ENCODE data around the gene LEFTY1.

Gene LEFTY1

DNA sequence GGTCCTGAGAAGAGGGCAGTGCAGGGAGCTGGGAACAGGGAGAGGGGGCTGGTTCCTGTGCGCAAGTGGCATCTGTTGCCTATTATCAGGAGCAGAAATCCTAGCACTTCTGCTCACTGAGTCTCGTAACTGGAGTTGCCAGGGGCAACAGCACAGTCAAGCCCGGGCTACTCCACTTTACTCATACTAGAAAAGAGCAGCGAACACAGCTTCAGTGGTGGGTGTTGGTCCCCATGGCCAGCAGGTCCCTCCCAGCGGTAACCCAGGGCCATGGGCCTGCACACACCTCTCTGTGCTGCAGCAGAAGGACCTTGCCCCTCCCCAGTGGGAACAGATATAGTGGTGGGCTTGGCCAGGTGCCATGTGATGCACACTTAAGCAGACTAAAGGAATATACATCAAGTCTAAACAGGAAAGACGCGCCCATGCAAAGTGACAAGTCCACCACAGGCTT, 26.6 kb upstream of the LEFTY1 start:
- DNase-seq (ENCODE audit: low spot score) = no peak

DNA sequence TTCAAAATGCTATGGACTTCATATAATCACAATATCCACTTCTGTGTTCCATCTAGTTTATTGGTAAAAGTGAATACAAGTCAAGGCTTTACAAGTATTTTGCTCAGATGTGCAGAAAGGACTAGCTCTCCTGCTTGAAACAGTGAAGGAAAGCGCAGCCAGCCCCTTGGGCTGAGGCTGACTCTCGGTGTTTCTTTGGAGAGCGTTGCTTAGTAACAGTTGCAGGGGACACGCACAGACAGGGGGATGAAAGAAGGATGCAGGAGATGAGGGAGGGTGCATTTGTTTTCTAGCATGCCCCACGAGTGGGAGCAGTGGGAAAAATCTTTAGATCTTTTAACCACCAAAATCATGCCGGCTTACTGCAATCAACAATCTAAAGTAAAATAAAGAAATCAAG, 26.0 kb upstream of the LEFTY1 start:
- DNase-seq (ENCODE audit: low spot score) = no peak

- no peak for DNase-seq (ENCODE audit: low spot score)
Measured at GRCh38 chr1:225914391-225914790, 25.4 kb upstream of the LEFTY1 start.

- DNase-seq (ENCODE audit: low spot score) = peak; percentile 80
Measured at GRCh38 chr1:225911191-225912130, 22.5 kb upstream of the LEFTY1 start.

- no peak for DNase-seq (ENCODE audit: low spot score)
Measured at GRCh38 chr1:225909477-225909876, 20.5 kb upstream of the LEFTY1 start.

DNA sequence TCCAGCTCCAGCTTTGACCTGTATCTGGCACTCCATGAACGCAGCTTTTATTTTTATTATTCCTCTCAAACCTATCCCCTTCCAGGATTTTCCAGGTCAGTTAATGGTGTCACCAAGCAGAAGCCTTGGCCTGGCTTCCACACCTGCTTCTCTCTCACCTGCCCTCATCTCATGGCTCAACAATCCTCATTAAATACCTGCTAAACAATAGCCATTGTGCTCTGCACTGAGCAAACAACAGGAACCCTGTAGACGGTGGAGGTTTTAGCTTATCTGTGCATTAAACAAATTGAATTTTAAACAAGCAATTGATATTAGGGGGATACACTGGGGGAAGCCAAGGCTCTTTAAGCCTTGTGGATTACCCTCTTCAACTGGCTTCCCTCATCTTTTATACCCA, 19.8 kb upstream of the LEFTY1 start:
- no peak for DNase-seq (ENCODE audit: low spot score)

DNA sequence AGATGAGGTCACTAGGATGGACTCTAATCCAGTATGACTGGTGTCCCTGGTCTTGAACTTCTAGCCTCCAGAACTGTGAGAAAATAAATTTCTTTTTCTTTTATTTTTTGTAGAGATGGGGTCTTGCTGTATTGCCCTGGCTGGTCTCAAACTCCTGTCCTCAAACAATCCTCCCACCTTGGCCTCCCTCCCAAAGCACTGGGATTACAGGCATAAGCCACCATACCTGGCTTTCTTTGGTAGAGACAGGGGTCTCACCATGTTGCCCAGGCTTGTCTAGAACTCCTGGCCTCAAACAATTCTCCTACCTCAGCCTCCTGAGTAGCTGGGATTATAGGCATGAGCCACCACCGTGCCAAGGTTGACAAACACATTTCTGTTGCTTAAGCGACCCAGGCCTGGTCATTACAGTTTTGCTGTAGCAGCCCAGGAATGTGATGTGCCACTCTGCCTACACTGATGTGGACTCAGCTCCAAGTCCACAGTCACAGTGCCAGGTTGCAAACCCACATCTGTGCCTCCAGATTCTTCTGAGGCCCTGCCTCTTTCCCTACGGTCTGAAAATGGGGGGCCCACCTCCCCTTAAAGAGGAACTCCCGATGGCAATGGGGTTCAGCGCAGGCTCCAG, 19.2 kb upstream of the LEFTY1 start:
- DNase-seq (ENCODE audit: low spot score) = no peak

GRCh38 chr1:225907341-225907740, 18.4 kb upstream of the LEFTY1 start:
- DNase-seq (ENCODE audit: low spot score) = no peak

DNA sequence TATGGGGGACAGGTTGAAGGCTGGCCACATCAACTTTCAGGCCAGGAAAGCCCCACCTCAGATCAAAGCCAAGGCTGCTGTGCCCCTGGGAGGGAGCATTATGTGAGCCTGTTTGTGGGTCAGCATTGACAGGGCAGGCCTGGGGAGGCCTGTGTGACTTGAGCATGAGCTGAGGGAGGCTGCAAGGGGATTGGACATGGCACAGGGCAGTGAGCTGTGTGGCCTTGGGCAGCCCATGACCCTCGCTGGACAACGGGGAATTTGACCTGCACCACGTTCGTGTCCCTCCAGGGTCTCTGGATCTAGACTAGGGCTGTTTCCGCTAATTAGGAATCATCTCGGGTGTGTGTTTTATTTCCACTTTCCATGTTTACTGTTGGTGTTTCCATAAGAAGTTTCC, 17.5 kb upstream of the LEFTY1 start:
- no peak for DNase-seq (ENCODE audit: low spot score)

DNA sequence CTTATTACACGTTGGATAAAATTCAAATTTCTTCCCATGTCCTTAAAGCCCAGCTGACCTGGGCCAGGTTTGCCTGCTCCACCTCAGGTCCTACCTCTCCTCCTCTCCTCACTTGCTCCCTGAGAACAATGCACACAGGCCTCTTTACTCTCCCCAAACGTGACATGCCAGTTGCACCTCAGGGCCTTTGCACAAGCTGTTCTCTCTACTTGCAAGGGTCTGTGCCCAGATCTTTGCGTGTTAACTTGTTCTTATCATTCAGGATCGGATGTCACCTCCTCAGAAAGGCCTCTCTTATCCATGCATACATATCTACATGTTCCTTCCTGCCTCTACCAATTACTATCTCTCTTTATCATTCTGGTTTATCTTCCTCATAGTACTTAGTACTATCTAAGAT, 14.7 kb upstream of the LEFTY1 start:
- DNase-seq (ENCODE audit: low spot score) = no peak

GRCh38 chr1:225899044-225899925, 10.3 kb upstream of the LEFTY1 start:
- no peak for DNase-seq (ENCODE audit: low spot score)

DNA sequence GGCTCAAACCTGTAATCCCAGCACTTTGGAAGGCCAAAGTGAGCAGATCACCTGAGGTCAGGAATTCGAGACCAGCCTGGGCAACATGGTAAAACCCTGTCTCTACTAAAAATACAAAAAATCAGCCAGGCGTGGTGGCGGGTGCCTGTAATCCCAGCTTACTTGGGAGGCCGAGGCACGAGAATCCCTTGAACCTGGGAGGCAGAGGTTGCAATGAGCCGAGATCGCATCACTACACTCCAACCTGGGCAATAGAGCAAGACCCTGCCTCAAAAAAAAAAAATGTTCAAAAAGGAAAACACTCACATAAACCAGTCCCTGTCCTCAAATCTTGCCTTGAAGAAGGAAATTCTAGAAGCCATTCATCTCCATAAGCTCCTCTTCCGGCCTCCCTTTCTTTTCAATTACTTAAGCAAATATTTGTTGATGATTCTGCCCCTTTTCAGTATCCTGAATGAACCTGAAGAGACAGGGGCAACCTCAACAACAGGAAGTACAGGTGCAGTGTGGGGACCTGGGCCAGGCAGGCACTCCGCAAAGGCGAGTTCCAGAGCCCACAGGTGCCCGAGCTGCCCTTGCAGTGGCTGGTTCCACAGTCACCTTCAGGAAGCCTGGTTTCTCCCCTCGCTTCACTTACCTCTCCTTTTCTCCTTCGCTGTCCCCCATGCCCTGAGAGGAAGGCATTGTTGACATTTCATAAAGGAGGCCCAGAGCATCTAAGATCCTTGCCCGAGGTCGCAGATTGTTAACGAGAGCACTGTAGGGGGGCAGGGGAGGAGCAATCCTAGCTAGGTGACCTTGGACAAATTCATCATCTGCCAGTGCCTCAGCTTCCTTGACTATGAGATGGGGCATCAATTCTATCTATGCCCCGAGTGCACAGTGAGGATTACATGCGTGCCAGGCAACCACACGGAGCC, 8.9 kb upstream of the LEFTY1 start:
- DNase-seq (ENCODE audit: low spot score) = no peak

GRCh38 chr1:225896937-225897549, 8.1 kb upstream of the LEFTY1 start:
- peak; percentile 76 for DNase-seq (ENCODE audit: low spot score)

GRCh38 chr1:225896494-225896893, 7.5 kb upstream of the LEFTY1 start:
- DNase-seq (ENCODE audit: low spot score) = no peak

DNA sequence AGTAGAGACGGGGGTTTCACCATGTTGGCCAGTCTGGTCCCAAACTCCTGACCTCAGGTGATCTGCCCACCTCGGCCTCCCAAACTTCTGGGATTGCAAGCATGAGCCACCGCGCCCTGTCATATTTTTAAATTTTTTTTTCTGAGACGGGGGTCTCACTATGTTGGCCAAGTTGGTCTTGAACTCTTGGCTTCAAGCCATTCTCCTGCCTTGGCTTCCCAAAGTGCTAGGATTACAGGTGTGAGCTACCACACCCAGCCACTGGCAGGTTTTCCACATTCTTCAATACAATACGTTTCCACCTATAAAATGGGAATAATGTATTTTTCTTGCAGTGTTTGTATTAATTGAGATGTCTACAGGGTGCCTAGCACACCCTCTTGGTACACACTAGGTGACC, 3.4 kb upstream of the LEFTY1 start:
- no peak for DNase-seq (ENCODE audit: low spot score)

DNA sequence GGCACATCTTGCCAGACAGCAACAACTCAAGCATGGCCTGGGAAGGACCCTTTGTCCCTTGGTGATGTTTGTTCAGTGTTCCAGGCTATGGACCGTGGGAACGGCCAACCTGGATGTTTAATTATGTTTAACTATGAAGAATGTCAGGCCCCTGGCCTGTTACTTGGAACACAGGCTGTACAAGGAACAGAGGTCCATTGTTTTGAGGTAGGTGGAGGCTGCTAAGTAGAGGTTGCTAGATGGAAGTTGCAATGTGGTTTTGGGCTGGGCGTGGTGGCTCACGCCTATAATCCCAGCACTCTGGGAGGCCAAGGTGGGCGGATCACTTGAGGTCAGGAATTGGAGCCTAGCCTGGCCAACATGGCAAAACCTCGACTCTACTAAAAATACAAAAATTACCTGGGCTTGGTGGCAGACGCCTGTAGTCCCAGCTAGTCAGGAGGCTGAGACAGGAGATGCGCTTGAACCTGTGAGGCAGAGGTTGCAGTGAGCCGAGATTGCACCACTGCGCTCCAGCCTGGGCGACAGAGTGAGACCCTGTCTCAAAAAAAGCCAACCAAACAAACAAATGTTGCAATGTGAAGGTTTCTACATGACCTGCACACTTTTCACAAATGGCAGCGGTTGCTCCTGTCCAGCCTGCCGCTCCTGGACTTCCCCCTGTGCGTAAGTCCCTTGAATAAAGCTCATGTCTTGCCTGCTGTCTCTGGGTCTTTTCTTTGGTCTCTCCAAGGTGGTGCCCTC, 2.5 kb upstream of the LEFTY1 start:
- DNase-seq (ENCODE audit: low spot score) = no peak

GRCh38 chr1:225890346-225891228, 1.6 kb upstream of the LEFTY1 start:
- DNase-seq (ENCODE audit: low spot score) = no peak

GRCh38 chr1:225889743-225890142, 797 bp upstream of the LEFTY1 start:
- no peak for DNase-seq (ENCODE audit: low spot score)

- DNase-seq (ENCODE audit: low spot score) = no peak
Measured at GRCh38 chr1:225888289-225888897, 553 bp downstream of the LEFTY1 start.
